Stimulated activated CD4-positive, alpha-beta T cell treated with anti-CD3 and anti-CD28 coated beads, TNF-alpha, amount 100 ng/mL, for 24 hours (primary cell): ENCODE data around the gene PCBP2.
"Not testable (repeated sequence)": the region's sequence is repeated elsewhere in the genome, so short reads cannot be mapped to it uniquely, and the experiment has no call there.

ENCODE experiments used
- DNase-seq, 3 experiments: peaks; one replicate each; pipeline ENCODE4 v3.0.0-alpha.2; 2020; ENCODE audit warnings: low read depth in 3 of 3

The PCBP2 gene

DNA sequence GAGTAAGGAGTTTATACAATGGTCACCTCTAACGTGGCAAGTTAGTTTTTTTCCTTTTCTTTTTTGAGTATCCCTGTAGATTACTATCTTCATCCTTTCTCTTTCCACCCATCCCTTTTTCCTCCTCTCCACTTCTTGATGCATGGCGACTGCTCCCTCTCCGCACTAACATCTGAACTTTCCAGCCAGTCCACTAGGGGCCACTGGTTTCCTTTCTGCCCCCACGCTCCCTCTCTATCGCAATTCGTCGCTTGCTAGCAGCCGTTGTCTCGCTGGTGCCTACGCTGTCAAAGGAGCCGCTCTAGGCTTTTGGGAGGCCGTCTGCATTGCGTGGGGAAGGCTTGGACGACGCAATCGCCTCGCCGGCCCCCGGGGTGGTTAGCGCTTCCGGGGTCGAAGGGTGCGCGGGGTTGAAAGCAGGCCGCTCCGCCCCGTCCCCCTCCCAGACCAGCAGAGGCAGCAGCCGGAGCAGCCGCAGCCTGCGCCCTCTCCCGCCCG lies at the start of gene PCBP2:
Gene PCBP2, plus strand, starts transcription at position 442 of the 498 bp plus-strand sequence. CDS start 2,699 bp downstream, outside the sequence.
- DNase-seq, result peak; percentile 94 to 97 (median 95)

DNA sequence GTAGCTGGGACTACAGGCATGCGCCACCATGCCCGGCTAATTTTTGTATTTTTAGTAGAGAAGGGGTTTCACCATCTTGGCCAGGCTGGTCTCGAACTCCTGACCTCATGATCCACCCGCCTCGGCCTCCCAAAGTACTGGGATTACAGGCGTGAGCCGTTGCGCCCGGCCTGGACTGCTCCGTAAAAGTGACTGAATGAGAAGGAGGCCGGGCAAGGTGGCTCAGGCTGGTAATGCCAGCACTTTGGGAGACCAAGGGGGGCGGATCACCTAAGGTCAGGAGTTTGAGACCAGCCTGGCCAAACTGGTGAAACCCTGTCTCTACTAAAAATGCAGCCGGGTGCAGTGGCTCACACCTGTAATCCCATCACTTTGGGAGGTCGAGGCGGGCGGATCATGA lies 49.6 kb upstream of the PCBP2 start:
- not testable (repeated sequence) for DNase-seq

DNA sequence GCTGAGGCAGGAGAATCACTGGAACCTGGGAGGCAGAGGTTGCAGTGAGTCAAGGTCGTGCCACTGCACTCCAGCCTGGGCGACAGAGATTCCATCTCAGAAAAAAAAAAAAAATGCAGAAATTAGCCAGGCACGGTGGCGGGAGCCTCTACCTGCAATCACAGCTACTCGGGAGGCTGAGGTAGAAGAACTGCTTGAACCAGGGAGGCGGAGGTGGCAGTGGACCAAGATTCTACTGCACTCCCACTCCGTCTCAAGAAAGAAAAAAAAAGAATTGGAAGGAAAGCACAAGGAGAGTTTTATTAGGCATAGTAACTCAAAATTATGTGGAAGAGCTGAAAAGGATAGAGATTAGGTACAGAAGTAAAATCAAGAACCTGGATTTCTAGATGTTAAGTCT lies 49.0 kb upstream of the PCBP2 start:
- no peak for DNase-seq

DNA sequence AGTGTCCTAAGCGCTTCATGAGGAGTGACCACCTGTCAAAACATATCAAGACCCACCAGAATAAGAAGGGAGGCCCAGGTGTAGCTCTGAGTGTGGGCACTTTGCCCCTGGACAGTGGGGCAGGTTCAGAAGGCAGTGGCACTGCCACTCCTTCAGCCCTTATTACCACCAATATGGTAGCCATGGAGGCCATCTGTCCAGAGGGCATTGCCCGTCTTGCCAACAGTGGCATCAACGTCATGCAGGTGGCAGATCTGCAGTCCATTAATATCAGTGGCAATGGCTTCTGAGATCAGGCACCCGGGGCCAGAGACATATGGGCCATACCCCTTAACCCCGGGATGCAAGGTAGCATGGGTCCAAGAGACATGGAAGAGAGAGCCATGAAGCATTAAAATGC lies 41.0 kb upstream of the PCBP2 start:
- no peak for DNase-seq

DNA sequence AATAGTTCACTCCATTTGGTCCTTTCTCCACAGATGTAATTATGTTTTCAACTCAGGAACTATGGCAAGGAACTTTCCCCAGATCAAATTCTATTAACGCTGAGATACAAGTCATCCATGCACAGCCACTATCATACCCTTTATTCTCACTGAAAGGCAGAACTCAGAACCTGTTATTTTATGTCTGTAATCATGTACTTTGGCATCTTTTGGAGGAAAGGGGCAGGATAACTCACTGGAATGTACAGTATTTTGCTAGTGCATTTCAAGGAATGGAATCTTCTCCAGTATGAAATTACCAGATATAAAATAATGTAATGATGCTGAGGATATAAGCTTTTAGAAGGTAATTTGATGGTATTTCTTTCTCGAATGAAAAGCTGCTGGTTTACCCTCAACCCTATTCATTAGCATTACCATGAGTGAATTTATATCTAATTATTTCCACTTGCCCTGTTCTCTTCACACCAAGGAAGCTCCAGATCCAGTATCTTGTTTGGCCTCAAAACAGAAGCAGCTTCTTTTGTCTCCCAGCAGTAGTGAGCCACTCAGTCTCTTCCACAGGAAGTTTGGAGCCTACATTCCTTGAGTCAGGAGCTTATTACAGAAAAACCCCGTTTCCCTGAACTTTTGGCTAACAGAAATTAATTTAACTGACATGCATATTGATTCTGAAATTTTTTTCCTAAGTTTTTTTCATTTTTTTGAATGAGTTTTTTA lies 38.3 kb upstream of the PCBP2 start:
- no peak for DNase-seq

DNA sequence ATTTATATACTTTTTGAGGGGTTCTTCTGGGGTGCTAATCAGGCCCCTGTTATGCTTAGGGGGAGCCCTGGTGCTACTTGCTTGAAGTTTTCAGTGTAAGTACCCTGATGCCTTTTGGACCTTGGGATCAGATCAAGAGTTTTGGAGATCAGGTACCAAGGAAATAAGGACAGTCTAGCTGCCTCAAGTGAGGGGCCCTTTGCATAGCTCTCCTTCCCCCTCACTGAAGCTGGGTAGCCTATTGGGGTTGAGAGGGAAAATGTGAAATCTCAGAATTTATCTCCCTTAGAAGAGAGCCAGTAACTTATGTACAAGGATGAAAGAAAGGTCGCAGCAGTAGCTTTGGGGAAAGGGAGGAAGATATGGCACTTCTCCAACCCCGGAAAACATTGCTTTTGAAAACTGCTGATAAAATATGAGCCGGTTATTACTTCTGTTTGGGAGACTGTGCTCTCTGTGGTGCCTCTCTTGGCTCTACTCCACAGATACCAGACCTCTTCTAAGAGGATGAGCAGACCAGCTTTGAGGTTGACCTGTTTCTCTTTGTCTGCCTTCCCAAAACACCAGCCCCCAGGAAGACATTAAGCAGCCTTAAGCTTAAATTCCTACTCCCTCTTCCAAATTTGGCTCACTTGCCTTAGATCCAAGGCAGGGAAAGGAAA lies 37.0 kb upstream of the PCBP2 start:
- no peak for DNase-seq

DNA sequence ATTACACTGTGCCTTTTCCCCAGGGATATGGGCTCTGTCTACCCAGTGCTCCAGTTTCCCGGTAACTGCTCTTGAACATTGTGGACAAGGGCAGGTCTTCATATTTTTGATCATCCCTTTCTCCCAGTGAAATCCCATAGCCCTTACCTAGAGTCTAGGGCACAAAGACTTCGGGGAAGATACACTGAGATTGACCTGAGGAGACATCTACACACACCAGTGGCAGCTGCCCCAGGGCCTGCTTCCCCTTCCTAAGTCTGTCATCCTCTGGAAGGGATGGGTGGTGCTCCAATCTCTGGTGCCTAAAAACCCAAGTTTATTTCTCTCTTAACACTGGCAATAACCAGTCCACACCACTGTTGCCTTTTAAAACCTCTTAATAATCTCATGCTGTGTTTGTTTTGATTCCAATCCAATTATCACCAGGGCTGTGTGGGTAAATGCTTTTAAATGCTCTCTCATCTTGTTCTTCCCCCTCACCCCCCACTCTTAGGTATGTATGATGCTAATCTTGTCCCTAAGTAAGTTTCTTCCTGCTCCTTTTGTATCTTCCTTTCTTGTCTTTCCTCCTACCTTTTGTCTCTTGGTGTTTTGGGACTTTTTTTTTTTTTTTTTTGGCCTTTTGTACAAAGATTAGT lies 36.0 kb upstream of the PCBP2 start:
- not testable (repeated sequence) for DNase-seq

DNA sequence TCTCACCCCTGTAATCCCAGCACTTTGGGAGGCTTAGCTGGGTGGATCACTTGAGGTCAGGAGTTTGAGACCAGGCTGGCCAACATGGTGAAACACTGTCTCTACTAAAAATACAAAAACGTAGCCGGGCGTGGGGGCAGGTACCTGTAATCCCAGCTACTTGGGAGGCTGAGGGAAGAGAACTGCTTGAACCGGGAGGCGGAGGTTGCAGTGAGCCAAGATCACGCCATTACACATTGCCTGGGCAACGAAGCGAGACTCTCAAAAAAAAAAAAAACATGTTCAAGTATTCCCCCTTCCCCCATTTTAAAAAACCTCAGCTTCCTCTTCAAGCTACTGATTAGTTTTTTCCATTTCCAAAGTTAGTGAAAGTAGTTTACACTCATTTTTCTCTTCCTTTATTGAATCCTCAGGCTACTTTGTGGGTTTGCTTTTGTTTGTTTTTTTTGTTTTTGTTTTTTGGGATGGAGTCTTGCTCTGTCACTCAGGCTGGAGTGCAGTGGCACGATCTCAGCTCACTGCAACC lies 34.5 kb upstream of the PCBP2 start:
- DNase-seq, result not testable (repeated sequence)

DNA sequence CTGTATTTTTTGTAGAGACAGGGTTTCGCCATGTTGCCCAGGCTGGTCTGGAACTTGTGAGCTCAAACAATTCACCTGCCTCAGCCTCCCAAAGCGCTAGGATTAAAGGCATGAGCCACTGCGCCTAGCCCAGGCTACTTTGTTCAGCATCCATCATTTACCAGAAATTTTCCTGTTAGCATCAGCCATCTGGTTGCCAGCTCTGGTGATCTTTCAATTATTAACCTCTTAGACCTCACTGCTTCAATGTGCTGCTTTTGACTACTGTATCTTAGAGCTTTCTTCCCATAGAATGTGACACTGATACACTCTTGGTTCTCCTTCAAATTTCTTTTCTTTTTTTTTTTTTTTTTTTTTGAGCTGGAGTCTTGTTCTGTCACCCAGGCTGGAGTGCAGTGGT lies 33.7 kb upstream of the PCBP2 start:
- no peak for DNase-seq

DNA sequence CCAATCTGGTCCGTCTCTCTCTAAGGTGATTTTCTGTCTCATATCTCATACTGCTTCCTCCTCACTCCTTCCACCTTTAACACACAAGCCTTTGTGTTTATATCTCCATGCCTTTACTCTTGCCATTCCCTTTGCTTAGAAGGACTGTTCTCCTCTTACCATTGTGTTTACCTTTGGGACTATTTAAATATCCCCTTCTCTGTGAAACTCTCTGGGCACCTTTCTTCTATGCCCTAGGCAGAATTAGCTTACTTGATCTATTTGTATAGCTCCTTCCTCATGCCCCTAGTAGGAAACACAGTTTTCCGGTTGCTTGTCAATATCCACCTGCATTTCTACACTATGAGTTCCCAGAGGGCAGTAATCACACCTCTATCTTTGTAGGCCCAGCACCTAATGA lies 32.1 kb upstream of the PCBP2 start:
- no peak for DNase-seq

DNA sequence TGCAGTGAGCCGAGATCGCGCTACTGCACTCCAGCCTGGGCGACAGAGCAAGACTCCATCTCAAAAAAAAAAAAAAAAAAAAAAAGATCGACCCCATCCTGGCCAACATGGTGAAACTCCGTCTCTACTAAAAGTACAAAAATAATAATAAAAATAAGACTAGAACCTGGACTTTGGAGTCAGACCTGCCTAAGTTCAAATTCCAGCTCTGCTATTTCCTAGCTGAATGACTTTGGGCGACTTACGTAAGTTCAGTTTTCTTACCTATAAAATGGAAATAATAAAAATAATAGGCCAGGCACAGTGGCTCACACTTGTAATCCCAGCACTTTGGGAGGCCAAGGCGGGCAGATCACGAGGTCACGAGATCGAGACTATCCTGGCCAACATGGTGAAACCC lies 29.7 kb upstream of the PCBP2 start:
- not testable (repeated sequence) for DNase-seq

DNA sequence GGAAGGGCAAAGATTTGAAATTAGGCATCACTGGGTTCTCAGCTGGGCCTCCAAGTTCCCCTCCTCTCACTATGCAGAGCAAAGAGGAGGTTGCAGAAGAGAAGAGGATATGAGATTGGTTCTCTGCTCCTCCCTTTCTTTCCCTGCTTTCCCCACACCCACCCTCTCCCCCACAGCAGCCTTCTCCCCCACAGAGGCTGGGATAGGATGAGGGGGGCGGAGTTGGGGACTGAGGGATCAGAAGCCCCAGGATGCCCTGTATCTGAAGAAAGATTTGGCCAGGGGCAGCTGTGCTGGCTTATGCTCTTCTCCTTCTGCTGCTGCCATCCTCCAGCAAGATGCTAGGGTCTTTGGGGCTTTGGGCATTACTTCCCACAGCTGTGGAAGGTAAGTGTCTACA lies 28.3 kb upstream of the PCBP2 start, which contains the start of gene AMHR2:
Gene AMHR2, plus strand, starts transcription at position 259 of the 400 bp plus-strand sequence. Its CDS starts 80 bp downstream, at position 339.
- no peak for DNase-seq

DNA sequence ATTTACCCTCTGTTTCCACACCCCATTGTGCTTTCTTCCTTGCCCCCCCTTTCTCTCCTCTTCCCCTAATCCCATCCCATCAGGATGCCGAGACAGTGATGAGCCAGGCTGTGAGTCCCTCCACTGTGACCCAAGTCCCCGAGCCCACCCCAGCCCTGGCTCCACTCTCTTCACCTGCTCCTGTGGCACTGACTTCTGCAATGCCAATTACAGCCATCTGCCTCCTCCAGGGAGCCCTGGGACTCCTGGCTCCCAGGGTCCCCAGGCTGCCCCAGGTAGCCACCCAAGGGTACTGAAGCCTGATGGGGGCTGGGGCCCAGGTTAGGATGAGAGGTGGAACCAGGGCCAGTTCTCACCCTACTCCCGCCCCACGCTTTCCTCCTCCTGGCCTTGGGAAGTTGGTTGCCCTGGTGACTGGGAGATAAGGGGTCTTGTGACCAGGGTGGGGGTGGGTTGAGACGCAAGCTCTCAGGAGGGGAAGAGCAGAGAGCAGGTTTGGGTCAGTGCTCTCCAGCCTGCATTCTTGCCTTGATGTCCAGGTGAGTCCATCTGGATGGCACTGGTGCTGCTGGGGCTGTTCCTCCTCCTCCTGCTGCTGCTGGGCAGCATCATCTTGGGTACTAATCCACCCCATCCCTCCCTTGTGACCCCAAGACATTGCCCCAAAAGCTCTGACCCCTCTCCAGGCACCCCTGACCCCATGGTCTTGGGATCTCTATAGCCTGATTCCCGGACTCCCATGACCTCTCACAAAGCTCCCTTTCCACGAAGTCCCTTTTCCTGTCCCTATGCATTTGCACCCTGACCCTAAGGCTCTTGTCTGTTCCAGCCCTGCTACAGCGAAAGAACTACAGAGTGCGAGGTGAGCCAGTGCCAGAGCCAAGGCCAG lies 27.0 kb upstream of the PCBP2 start:
- no peak for DNase-seq

DNA sequence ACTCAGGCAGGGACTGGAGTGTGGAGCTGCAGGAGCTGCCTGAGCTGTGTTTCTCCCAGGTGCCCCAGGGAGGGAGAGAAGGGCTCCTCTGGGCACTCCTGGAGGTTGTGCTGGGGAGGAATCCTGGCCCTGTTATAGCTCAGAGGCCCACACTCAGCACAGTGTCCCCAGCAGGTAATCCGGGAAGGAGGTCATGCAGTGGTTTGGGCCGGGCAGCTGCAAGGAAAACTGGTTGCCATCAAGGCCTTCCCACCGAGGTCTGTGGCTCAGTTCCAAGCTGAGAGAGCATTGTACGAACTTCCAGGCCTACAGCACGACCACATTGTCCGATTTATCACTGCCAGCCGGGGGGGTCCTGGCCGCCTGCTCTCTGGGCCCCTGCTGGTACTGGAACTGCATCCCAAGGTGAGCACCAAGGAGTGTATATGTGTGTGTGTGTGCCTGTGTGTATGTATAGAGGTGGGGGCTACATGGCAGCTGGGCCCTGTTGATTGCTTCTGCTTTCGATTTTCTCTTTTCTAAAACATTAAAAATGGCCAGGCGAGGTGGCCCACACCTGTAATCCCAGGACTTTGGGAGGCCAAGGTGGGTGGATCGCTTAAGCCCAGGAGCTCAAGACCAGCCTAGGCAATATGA lies 26.3 kb upstream of the PCBP2 start:
- no peak for DNase-seq

DNA sequence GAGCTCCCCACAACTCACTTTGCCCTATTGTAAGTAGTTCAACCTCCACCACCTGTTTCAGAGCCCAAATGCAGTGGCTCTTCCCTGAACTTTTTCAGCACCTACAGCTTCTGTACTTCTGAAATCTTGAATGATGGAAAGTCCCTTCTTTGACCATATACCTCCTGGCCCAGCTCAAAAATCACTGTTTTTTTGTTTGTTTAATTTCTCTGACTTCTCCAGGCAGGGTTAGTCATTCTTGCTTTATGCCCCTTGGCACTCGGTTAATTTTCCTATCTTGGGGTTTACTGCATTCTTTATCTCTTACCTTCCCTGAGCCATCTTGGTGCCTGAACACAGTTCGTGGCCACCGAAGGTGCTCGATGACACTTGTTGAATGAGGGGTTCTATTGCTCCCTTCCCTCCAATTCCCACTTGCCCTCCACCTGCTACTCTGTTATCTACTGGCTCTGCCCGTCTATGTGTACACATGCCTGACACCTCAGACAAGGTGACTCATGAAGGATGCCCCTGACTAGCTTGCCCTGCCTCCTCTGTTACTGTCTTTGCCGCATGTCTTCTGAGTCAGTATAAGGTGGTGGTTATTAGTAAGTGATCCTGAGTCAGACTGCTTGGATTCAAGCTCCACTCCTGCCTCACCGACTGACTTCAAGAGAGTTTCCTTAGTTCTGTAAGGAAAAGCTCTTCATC lies 23.9 kb upstream of the PCBP2 start:
- peak in 2 of 3 experiments; percentile 21 to 28 for DNase-seq

DNA sequence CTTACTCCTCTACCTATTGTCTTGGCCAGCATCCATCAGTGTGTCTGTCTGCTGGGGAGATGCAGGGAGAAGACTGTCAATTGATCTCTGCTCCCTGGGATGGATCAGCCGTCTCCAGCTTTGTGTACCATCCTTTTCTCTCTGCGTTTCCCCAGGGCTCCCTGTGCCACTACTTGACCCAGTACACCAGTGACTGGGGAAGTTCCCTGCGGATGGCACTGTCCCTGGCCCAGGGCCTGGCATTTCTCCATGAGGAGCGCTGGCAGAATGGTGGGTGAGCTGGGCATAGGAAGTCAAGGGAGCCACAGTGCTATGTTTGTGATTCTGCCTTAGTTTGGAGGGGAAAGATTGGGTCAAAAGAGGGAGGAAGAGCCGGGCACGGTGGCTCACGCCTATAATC lies 23.2 kb upstream of the PCBP2 start:
- DNase-seq, result no peak

DNA sequence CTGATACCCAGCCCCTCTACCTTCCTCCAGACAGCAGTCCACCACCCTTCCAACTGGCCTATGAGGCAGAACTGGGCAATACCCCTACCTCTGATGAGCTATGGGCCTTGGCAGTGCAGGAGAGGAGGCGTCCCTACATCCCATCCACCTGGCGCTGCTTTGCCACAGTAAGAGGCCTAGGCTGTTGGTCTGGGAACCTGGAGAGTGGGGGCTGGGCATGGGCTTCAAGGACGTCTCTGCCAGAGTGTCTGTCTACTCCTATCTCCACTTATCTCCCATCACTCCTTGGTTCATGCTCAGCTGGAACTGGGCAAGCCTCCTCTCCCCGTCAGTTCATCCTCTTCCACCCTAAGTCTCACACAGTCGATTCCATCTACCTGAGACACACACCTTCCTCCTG lies 21.8 kb upstream of the PCBP2 start:
- no peak for DNase-seq

DNA sequence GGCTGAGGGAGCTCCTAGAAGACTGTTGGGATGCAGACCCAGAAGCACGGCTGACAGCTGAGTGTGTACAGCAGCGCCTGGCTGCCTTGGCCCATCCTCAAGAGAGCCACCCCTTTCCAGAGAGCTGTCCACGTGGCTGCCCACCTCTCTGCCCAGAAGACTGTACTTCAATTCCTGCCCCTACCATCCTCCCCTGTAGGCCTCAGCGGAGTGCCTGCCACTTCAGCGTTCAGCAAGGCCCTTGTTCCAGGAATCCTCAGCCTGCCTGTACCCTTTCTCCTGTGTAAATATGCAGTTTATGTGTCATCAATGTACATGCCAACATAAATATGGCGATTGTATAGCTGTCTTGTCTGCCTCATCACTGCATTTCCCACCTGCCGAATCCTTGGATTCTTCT lies 20.7 kb upstream of the PCBP2 start:
- no peak for DNase-seq

DNA sequence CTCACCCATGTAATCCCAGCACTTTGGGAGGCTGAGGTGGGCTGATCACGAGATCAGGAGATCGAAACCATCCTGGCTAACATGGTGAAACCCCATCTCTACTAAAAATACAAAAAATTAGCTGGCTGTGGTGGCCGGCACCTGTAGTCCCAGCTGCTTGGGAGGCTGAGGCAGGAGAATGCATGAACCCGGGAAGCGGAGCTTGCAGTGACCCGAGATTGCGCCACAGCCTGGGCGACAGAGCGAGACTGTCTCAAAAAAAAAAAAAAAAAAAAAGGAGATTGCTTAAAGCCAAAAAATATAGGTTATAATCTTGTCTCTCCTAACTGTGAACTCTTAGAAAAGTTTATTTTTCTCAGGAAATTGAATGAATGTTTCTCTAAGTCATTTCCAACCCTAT lies 16.6 kb upstream of the PCBP2 start:
- not testable (repeated sequence) for DNase-seq

DNA sequence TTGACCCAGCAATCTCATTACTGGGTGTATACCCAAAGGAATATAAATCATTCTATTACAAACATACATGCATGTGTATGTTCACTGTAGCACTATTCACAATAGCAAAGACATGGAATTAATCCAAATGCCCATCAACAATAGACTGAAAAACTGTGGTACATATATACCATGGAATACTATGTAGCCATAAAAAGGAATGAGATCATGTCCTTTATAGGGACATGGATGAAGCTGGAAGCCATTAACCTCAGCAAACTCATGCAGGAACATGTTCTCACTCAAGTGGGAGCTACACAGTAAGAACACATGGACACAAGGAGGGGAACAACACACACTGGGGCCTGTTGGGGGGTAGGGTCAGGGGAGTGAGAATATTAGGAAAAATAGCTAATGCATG lies 12.3 kb upstream of the PCBP2 start:
- not testable (repeated sequence) for DNase-seq
